Measurements from ENCODE around the gene USP9X.
"Not testable (repeated sequence)": the region's sequence is repeated elsewhere in the genome, so short reads cannot be mapped to it uniquely, and the experiment has no call there.

The USP9X gene

GRCh38 chrX:41127477-41128192 is 42.4 kb downstream of the USP9X start:
- no peak for DNase-seq

GRCh38 chrX:41128955-41129354 is 43.7 kb downstream of the USP9X start:
- no peak for DNase-seq

- DNase-seq, result no peak
Measured at GRCh38 chrX:41131766-41132165, 46.5 kb downstream of the USP9X start.

GRCh38 chrX:41133551-41133950 is 48.3 kb downstream of the USP9X start:
- DNase-seq, result no peak

GRCh38 chrX:41137589-41137988 is 52.3 kb downstream of the USP9X start:
- peak; percentile 3 for DNase-seq

DNA sequence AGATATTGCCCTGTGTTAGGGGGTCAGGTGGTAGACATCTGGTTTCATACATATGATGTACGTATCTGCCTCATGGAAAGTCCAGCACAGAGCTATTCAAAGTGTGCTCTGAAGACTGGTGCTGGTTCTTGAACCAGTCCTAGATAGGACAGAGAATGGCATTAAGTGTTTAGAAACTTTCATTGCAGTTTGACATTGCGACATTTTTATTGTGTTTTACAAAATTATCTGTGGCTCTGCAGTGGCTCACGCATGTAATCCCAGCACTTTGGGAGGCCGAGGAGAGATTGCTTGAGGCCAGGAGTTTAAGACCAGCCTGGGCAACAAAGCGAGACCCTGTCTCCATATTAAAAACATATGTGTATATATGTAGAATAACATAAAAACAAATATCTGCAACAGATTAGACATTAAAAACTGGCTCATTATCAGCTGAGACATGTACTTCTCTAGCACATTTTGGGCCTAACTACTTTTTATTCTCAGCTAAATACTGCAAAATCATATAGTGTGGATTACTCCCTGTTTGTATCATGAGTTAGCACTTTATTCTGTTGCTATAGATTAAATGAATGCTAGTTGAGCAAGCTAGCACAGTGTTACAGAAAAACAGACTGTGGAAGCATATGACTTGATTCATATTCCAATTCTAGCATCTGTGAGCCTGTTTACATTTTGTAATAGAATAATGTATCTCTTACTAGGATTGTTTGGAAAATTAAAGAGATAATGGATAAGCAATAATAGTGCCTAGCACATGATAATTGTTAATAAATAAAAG is 57.1 kb downstream of the USP9X start:
- DNase-seq, result no peak

DNA sequence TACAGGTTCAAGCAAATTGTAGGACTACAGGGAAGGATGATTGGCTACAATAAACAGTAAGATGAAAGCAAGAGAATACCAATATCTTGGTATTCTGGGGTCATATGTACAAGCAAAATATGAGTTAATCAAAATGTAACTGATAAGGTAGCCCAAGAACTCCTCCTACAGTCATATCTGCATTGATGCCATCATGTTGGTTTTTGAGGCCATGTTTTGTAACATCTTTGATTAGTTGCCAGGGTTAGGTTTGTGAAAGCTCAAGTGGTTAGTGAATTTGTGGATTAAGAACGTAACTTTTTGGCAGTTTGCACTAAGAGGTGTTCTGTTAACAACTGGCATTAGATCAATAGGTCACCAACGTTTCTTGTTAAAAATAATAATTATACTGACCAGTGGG is 59.6 kb downstream of the USP9X start:
- DNase-seq, result no peak

GRCh38 chrX:41145920-41146608 is 60.8 kb downstream of the USP9X start:
- peak; percentile 75 for DNase-seq

- peak; percentile 56 for DNase-seq
Measured at GRCh38 chrX:41148553-41148952, 63.3 kb downstream of the USP9X start.

DNA sequence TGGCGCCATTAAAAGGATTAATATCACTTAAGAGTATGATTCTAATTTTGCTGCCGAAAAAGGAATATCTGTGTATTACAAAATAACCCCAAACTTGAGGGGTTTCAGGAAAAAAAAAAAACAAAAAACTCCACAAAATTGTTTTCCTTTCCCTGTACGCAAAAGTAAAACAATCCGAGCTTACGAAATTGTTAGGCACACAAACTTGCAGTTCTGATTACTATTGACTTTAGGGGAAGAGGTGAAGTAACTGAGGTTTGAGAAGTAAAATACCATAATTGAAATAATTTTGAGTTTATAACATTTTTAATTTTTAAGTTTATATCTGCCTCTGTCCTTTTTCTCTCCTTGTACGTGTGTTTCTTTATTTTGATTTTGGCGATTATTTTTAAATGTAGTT is 64.8 kb downstream of the USP9X start:
- DNase-seq, result no peak

DNA sequence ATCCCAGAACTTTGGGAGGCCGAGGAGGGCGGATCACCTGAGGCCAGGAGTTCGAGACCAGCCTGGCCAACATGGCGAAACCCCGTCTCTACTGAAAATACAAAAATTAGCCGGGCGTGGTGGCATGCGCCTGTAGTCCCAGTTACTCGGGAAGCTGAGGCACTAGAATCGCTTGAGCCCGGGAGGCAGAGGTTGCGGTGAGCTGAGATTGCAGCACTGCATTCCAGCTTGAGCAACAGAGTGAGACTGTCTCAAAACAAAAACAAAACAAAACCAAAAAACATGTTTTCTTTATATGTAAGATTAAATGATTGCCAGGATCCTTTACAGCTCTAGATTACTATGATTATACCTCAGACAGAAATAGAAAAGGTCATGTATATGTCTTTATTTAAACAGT is 66.5 kb downstream of the USP9X start:
- DNase-seq, result not testable (repeated sequence)

GRCh38 chrX:41152221-41152620 is 67.0 kb downstream of the USP9X start:
- DNase-seq, result no peak

DNA sequence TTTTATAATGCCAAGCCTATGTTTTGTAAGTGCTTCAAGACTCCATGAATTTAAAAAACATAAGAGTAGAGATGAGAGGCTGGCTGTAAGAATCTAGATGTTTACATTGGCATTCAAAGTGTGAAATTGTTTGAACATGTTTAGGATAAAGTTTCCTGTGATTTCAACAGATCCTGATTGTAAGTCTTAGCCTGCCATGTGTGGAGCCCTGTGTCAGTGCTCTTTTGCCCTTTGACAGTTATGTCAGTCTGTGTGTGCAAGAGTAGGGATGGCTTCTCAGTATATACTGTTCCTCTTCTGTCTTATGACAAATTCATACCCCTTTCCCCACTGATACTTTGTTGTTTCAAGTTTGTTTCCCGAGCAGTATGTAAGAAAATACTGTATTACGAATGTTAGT is 68.2 kb downstream of the USP9X start:
- peak; percentile 23 for DNase-seq

- no peak for DNase-seq
Measured at GRCh38 chrX:41153957-41154356, 68.7 kb downstream of the USP9X start.

DNA sequence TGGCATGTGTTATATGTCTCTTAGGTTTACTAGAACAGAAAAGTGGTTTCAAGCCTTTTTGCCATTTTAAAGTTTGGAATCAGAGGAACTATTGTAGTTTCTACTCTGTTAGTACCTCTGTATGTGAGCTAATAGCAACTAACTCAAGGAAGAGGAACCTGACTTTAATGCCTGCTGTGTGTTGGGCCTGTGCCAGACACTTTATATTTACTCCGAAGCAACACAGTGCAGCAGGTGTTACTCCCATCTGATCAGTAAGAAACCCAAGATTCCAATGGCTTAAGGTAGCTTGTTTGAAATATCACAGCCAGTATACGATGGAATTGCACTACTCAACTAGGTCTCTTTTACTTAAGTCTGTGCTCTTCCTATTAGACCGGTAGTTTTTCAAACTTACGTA is 79.2 kb downstream of the USP9X start:
- no peak for DNase-seq

DNA sequence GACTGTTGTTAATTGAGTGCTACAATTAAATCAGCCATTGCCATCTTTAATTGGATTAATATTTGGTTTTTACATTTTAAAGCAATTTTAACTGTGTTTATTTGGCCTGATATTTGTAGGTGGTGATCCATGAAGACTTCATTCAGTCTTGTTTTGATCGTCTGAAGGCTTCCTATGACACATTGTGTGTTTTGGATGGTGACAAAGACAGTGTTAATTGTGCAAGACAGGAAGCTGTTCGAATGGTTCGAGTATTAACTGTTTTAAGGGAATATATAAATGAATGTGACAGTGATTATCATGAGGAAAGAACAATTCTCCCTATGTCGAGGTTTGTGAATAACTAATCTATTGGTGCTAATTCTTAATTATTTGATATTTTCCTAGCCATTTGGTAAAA is 82.6 kb downstream of the USP9X start:
- no peak for DNase-seq

DNA sequence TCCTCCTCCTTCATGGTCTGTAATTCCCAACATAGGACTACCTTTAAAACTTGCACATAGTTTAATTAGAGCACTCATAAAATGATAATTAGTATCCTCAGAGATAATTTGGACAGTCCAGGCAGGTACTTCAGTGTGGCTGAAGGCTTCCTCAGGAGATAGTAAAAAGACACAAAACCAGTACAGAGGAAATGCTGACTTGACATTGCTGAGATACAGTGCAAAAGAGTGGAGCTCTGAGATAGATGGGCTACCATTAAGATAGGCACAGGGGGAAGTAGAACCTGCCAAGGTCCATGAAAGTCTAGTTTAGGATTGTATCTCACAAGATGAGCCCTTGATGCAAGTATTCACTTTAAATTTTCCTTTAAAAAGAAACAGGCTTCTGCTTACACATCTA is 91.0 kb downstream of the USP9X start:
- no peak for DNase-seq

- DNase-seq, result no peak
Measured at GRCh38 chrX:41177297-41177696, 92.1 kb downstream of the USP9X start.

GRCh38 chrX:41178201-41178600 is 93.0 kb downstream of the USP9X start:
- no peak for DNase-seq

GRCh38 chrX:41180194-41180908 is 95.1 kb downstream of the USP9X start:
- DNase-seq, result peak; percentile 45

DNA sequence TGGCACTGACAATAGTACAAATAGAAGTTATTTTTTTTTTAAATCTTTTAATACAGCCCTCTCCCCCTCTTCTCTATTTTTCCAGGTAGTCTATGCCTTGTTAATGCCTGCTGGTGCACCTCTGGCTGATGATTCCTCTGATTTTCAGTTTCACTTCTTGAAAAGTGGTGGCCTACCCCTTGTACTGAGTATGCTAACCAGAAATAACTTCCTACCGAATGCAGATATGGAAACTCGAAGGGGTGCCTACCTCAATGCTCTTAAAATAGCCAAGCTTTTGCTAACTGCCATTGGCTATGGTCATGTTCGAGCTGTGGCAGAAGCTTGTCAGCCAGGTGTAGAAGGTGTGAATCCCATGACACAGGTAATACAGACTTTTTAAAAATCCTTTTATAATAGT is 99.1 kb downstream of the USP9X start:
- DNase-seq, result no peak

DNA sequence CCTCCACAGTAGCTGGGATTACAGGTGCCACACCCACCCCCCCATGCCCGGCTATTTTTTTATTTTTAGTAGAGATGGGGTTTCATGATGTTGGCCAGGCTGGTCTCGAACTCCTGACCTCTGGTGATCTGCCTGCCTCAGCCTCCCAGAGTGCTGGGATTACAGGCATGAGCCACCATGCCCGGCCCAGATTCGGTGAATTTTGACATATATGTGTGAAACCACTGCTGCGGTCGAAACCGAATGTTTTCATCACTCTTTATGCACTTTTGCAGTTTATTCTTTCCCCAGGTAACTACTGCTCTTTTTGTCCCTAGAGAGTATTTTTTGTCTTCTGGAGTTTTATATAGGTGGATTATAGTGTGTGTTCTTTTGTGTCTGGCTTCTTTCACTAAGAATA is 101.7 kb downstream of the USP9X start:
- not testable (repeated sequence) for DNase-seq

- no peak for DNase-seq
Measured at GRCh38 chrX:41189156-41189555, 103.9 kb downstream of the USP9X start.
